Calu3 (cell line): ENCODE data around the gene PSMB11. TPM values are rescaled to one million over a fixed set of nuclear protein-coding genes. Genes with fewer than 3 reads are reported as not detected.
A peak's percentile ranks its signal among the peaks of the same experiment; 100 is the strongest.

Source experiments
- BruUV-seq: library from RNA; stranded (reverse); fragments of 400-500 nt; replicated peaks from 2 replicates; lab custom pipeline; 2021; lab: Mats Ljungman, UMichigan
- CTCF ChIA-PET: fragments of 300-600 bp; sonication (Branson Sonifier 250); formaldehyde crosslinking; loops from one replicate; lab custom pipeline; 2022; ENCODE audit warnings: antibody characterized with exemption; lab: Charles Lee
- DNase-seq: peaks from one replicate; pipeline ENCODE4 v3.0.0; 2022
- H3K27ac Mint-ChIP-seq: one replicate; pipeline ENCODE4 v1.8.0; 2022; ENCODE audit warnings: mixed read lengths; ENCODE audit not compliant: unreplicated experiment
- H3K27me3 Mint-ChIP-seq: one replicate; pipeline ENCODE4 v1.8.0; 2022; ENCODE audit warnings: mixed read lengths; ENCODE audit not compliant: unreplicated experiment
- H3K36me3 Mint-ChIP-seq: one replicate; pipeline ENCODE4 v1.8.0; 2022; ENCODE audit warnings: mild to moderate bottlenecking, moderate library complexity, mixed read lengths; ENCODE audit not compliant: insufficient read depth, unreplicated experiment
- H3K4me1 Mint-ChIP-seq: one replicate; pipeline ENCODE4 v1.8.0; 2022; ENCODE audit warnings: mild to moderate bottlenecking, low read depth, mixed read lengths; ENCODE audit not compliant: unreplicated experiment
- H3K4me3 Mint-ChIP-seq: one replicate; pipeline ENCODE4 v1.8.0; 2022; ENCODE audit warnings: mild to moderate bottlenecking, low read depth, moderate library complexity, mixed read lengths; ENCODE audit not compliant: unreplicated experiment
- H3K9me3 Mint-ChIP-seq: one replicate; pipeline ENCODE4 v1.8.0; 2022; ENCODE audit warnings: low read depth, mixed read lengths; ENCODE audit not compliant: unreplicated experiment
- intact Hi-C: fragments of 100-400 bp; cut with micrococcal nuclease; formaldehyde crosslinking; loops from one replicate; pipeline ENCODE4 v1.10.0; 2022; ENCODE audit not compliant: unreplicated experiment
- total RNA-seq: library from RNA; stranded (reverse); gene quantifications from 2 replicates; pipeline ENCODE4 v1.2.3, GENCODE V29; 2022
- TF ChIP-seq, protein P1 (sequence below): fragments of 200-600 bp; IDR thresholded peaks from one replicate; pipeline ENCODE4 v1.8.0; 2022; ENCODE audit warnings: antibody characterized with exemption; ENCODE audit not compliant: unreplicated experiment

The PSMB11 gene
- total RNA-seq, 1 experiment from 2014 or later: not detected

- DNase-seq: no peak
- H3K27me3 Mint-ChIP-seq: no peaks in the 10 kb centered on the region
- peak overlapping the region; percentile 95 for H3K4me3 Mint-ChIP-seq
- H3K4me1 Mint-ChIP-seq: peaks cover 8% of the 10 kb centered on the region
- peaks cover 38% of the 10 kb centered on the region for H3K36me3 Mint-ChIP-seq
- BruUV-seq: no TSS peak
- H3K9me3 Mint-ChIP-seq: no peaks in the 10 kb centered on the region
- peak overlapping the region; percentile 99 for H3K27ac Mint-ChIP-seq
- TF ChIP-seq, protein P1, sequence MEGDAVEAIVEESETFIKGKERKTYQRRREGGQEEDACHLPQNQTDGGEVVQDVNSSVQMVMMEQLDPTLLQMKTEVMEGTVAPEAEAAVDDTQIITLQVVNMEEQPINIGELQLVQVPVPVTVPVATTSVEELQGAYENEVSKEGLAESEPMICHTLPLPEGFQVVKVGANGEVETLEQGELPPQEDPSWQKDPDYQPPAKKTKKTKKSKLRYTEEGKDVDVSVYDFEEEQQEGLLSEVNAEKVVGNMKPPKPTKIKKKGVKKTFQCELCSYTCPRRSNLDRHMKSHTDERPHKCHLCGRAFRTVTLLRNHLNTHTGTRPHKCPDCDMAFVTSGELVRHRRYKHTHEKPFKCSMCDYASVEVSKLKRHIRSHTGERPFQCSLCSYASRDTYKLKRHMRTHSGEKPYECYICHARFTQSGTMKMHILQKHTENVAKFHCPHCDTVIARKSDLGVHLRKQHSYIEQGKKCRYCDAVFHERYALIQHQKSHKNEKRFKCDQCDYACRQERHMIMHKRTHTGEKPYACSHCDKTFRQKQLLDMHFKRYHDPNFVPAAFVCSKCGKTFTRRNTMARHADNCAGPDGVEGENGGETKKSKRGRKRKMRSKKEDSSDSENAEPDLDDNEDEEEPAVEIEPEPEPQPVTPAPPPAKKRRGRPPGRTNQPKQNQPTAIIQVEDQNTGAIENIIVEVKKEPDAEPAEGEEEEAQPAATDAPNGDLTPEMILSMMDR: no peak
- CTCF ChIA-PET: interaction anchor here (0.6 kb wide), 1 partner anchor 181 kb away, joined by 3 read pairs; no protein-coding TSS in a partner anchor
- intact Hi-C loops: no loop called here
Observed at GRCh38 chr14:23035303-23036144, 6.5 kb upstream of the PSMB11 start.

DNA sequence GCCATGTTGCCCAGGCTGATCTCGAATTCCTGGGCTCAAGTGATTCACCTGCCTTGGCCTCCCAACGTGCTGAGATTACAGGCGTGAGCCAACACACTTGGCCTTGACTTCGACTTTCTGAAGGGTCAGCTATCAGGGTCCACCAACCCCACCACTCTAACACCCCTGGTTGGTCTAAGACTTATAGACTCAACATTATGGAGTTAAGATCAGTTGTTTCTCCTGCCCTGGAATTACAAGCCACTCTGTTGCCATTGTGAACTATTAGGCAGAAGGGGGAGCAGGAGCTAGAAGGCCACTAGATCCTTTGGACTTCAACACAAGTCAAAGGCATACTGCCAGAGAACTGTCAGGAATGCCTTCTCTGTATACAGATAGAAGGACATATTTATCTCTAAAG lies 1.9 kb upstream of the PSMB11 start:
- no peaks in the 10 kb centered on the region for H3K9me3 Mint-ChIP-seq
- no peaks in the 10 kb centered on the region for H3K36me3 Mint-ChIP-seq

DNA sequence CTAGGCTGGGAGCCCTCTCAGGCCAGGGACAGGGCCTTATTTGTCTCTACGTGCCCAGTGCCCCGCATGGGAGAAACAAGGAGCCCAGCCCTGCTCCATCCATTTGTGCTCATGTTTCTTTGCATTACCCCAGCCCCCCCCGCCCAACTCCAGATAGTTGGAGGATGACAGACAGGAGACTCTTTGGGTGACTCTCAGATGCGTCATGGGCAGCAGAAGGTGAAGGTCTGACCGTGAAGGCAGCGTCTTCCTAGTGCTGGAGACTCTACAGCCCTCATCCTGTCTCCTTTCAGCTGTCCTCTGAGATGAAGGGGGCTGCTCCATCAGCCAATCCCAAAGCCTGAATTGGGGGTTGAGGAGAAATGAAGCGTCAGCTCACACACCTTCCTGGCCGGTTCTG lies 283 bp upstream of the PSMB11 start:
- no peak for DNase-seq
- CTCF ChIA-PET: interaction anchor here (0.6 kb wide), 1 partner anchor 554 kb away, joined by 3 read pairs; no protein-coding TSS in a partner anchor
- no TSS peak for BruUV-seq
- H3K9me3 Mint-ChIP-seq: no peaks in the 10 kb centered on the region
- no peaks in the 10 kb centered on the region for H3K36me3 Mint-ChIP-seq
- TF ChIP-seq, protein P1: no peak
- H3K4me1 Mint-ChIP-seq: no peaks in the 10 kb centered on the region
- intact Hi-C loops: no loop called here
- H3K27ac Mint-ChIP-seq: no peak overlapping the region
- H3K4me3 Mint-ChIP-seq: no peak overlapping the region
- H3K27me3 Mint-ChIP-seq: peaks cover 34% of the 10 kb centered on the region

More for the DNA sequence above, 1.9 kb upstream of the PSMB11 start:
- no TSS peak for BruUV-seq
- H3K27me3 Mint-ChIP-seq: peaks cover 32% of the 10 kb centered on the region
- intact Hi-C loops: no loop called here
- CTCF ChIA-PET: no interaction called here
- H3K4me3 Mint-ChIP-seq: no peak overlapping the region
- no peak overlapping the region for H3K27ac Mint-ChIP-seq
- H3K4me1 Mint-ChIP-seq: no peaks in the 10 kb centered on the region
- DNase-seq: no peak
- TF ChIP-seq, protein P1: no peak

- TF ChIP-seq, protein P1: no peak
- Mint-ChIP-seq H3K27me3 (peaks cover 34% of the 10 kb centered on the region), H3K4me1 (no peaks in the 10 kb centered on the region), H3K4me3 (no peak overlapping the region), H3K9me3 (no peaks in the 10 kb centered on the region), H3K27ac (no peak overlapping the region), H3K36me3 (no peaks in the 10 kb centered on the region)
- no TSS peak for BruUV-seq
- intact Hi-C loops: no loop called here
- CTCF ChIA-PET: interaction anchor here (1.4 kb wide), 1 partner anchor 56 kb away, joined by 4 read pairs; no protein-coding TSS in a partner anchor
- no peak for DNase-seq
Observed at GRCh38 chr14:23043145-23043544, 1.1 kb downstream of the PSMB11 start.
